ENCODE data around the gene SPTLC3.

DNA sequence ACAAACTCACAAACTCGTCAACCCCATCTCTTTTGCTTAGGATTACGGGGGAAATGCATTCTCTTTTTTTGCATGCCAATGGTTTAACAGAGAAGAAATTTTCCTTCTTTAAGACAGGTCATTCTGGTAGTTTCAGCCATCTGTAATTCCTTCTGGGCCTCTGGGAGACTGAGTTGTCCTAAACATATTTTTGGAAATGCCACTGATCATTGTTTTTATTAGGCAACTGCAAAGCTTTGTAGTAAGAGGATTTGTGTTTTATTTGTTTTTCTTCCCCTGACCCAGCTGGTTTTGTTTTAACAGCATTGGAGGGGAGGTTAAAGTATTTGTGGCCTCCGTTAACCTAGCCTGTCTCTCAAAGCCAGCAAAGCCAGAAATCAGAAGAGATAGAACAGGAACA lies 139.2 kb downstream of the SPTLC3 start:
- TF ChIP-seq POLR2A (IDR thresholded peaks at IDR 0.05; ENCODE audit: low read depth, low read length): no peak
- TF ChIP-seq POLR2AphosphoS5 (IDR thresholded peaks at IDR 0.05; ENCODE audit: low read depth, low read length): no peak
- TF ChIP-seq PAX5 (IDR thresholded peaks at IDR 0.05; ENCODE audit: insufficient read depth, low read length, severe bottlenecking): no peak
